ENCODE data around the gene CCDC81.

- TF ChIP-seq CTCF (IDR thresholded peaks at IDR 0.05): no peak
- no peak for TF ChIP-seq POLR2A (IDR thresholded peaks at IDR 0.05)
Measured at GRCh38 chr11:86418513-86418912, 43.8 kb downstream of the CCDC81 start.
